ENCODE results near the gene PLCE1. TPM values are rescaled to one million over a fixed set of nuclear protein-coding genes. Genes with fewer than 3 reads are reported as not detected.

Gene PLCE1
- total RNA-seq, 1 experiment from 2014 or later: 0.13 TPM

GRCh38 chr10:93965911-93966310 is 27.8 kb upstream of the PLCE1 start:
- Histone ChIP-seq H3K4me2 (ENCODE audit: insufficient read depth, insufficient read length, low read length) (no peak overlapping the region), H3T11ph (ENCODE audit: low read length) (no peak overlapping the region), H4K20me1 (ENCODE audit: control insufficient read depth, insufficient read depth, insufficient read length) (no peaks in the 10 kb centered on the region), H3K79me2 (ENCODE audit: insufficient read depth, low read length) (no peaks in the 10 kb centered on the region), H2AFZ (ENCODE audit: low read length) (no peak overlapping the region), H3K56ac (ENCODE audit: insufficient read length, low read depth, low read length) (no peak overlapping the region), H2BK15ac (ENCODE audit: low read depth, low read length) (no peak overlapping the region), H2BK12ac (ENCODE audit: insufficient read length, low read depth, low read length) (no peak overlapping the region), H3K27ac (ENCODE audit: insufficient read length, low read depth, low read length) (no peak overlapping the region), H3K23me2 (ENCODE audit: insufficient read length, low read depth, low read length, poor library complexity, severe bottlenecking) (no peaks in the 10 kb centered on the region), H3K9ac (ENCODE audit: extremely low read depth, insufficient read length, low read length) (no peak overlapping the region), H3K4me1 (ENCODE audit: insufficient read depth, low read length) (no peaks in the 10 kb centered on the region), H4K91ac (ENCODE audit: insufficient read length, low read depth, low read length) (no peak overlapping the region), H3K27me3 (ENCODE audit: insufficient read depth, low read length) (no peaks in the 10 kb centered on the region), H3K79me1 (ENCODE audit: insufficient read depth, low read depth, low read length, poor library complexity, severe bottlenecking) (no peaks in the 10 kb centered on the region), H3K18ac (ENCODE audit: insufficient read length, low read depth, low read length) (no peak overlapping the region), H2BK5ac (ENCODE audit: insufficient read length, low read length) (no peak overlapping the region), H2BK120ac (ENCODE audit: low read depth, low read length, poor library complexity, severe bottlenecking) (no peak overlapping the region), H3K14ac (ENCODE audit: insufficient read depth, low read length) (no peak overlapping the region), H2AK5ac (ENCODE audit: insufficient read length, low read length) (no peak overlapping the region), H4K5ac (ENCODE audit: insufficient read length, low read depth, low read length) (no peak overlapping the region), H3K9me3 (ENCODE audit: control insufficient read depth, low read depth, low read length) (no peaks in the 10 kb centered on the region), H2BK20ac (ENCODE audit: low read depth, low read length, poor library complexity, severe bottlenecking) (no peak overlapping the region), H3K23ac (ENCODE audit: insufficient read length, low read depth, low read length) (no peak overlapping the region), H4K8ac (replicated peaks; ENCODE audit: insufficient read length, low read depth, low read length) (no peak overlapping the region), H3K4ac (ENCODE audit: low read depth, low read length) (no peak overlapping the region)
- no peaks in the 10 kb centered on the region for H3K4me1 Mint-ChIP-seq
- H3K4me3 Mint-ChIP-seq: no peak overlapping the region
- no peak for DNase-seq
- no peak for TF ChIP-seq CTCF (conservative IDR thresholded peaks at IDR 0.05)
- no peak overlapping the region for H3K27ac Mint-ChIP-seq
- peaks cover 4% of the 10 kb centered on the region for H3K27me3 Mint-ChIP-seq (ENCODE audit: low read depth)
- H3K36me3 Mint-ChIP-seq (ENCODE audit: insufficient read depth in 1 of 3, low read depth in 3 of 3): no peaks in the 10 kb centered on the region; a peak in 1 of 7 replicates
- H3K9me3 Mint-ChIP-seq: peaks cover 8 to 10% of the 10 kb centered on the region in 2 experiments; a peak in 3 of 5 replicates

Data from H9 (cell line).